SK-N-SH treated with all-trans-retinoic acid at 6 μM for 48 hours (cell line): ENCODE measurements around the gene HCFC2.

Experiments
- ARNTL ChIP-seq: fragments of 450-650 bp; formaldehyde crosslinking; IDR thresholded peaks from 2 replicates; pipeline ENCODE4 v1.5.0; 2020; ENCODE audit warnings: low read depth, mild to moderate bottlenecking, moderate library complexity, borderline replicate concordance
- PPARA ChIP-seq: fragments of 250-450 bp; sonication (Bioruptor Pico); IDR thresholded peaks from 2 replicates; pipeline ENCODE4 v1.5.0; 2020; ENCODE audit warnings: mild to moderate bottlenecking, borderline replicate concordance
- RARB ChIP-seq: fragments of 250-450 bp; sonication (Bioruptor Pico); IDR thresholded peaks from 2 replicates; pipeline ENCODE4 v1.8.0; 2021; ENCODE audit warnings: mild to moderate bottlenecking, moderate library complexity
- ZNF8 ChIP-seq: fragments of 450-650 bp; formaldehyde crosslinking; IDR thresholded peaks from 2 replicates; pipeline ENCODE4 v1.5.0; 2020; ENCODE audit warnings: mild to moderate bottlenecking, moderate library complexity

GRCh38 chr12:104049278-104049902, 14.9 kb upstream of the HCFC2 start:
- TF ChIP-seq PPARA (CRISPR knock-in tag): no peak
- no peak for TF ChIP-seq ARNTL (CRISPR knock-in tag)
- no peak for TF ChIP-seq ZNF8
- no peak for TF ChIP-seq RARB (CRISPR knock-in tag)
